Osteoblast (primary cell): Measurements from ENCODE around the gene BHLHE23. TPM values are rescaled to one million over a fixed set of nuclear protein-coding genes. Genes with fewer than 3 reads are reported as not detected.

Source experiments
- DNase-seq: peaks from one replicate; pipeline ENCODE4 v3.0.0; 2011; ENCODE audit warnings: low spot score, mixed read lengths; ENCODE audit not compliant: insufficient read length; ENCODE audit errors: missing footprints
- H2AFZ ChIP-seq: 2 replicates; pipeline ENCODE4 v1.6.0; 2011; ENCODE audit warnings: mild to moderate bottlenecking, low read length
- H3K27ac ChIP-seq: 2 replicates; pipeline ENCODE4 v1.5.1; 2011; ENCODE audit warnings: mild to moderate bottlenecking, low read depth, low read length, moderate library complexity
- H3K27me3 ChIP-seq: 2 replicates; pipeline ENCODE4 v1.6.0; 2012; ENCODE audit warnings: mild to moderate bottlenecking, control low read depth, inconsistent platforms, low read length, moderate library complexity; ENCODE audit not compliant: insufficient read depth
- H3K36me3 ChIP-seq: 2 replicates; pipeline ENCODE4 v1.5.1; 2011; ENCODE audit warnings: mild to moderate bottlenecking, low read length, control low read depth, moderate library complexity; ENCODE audit not compliant: insufficient read depth
- H3K4me1 ChIP-seq: 2 replicates; pipeline ENCODE4 v1.5.1; 2011; ENCODE audit warnings: mild to moderate bottlenecking, low read length, control low read depth, moderate library complexity; ENCODE audit not compliant: insufficient read depth
- H3K4me2 ChIP-seq: 2 replicates; pipeline ENCODE4 v1.6.0; 2011; ENCODE audit warnings: mild to moderate bottlenecking, low read length; ENCODE audit not compliant: insufficient read depth
- H3K4me3 ChIP-seq: fragments of 200-600 bp; sonication (generic); 3 replicates; pipeline ENCODE4 v1.5.1; 2012; ENCODE audit warnings: mild to moderate bottlenecking, low read length, inconsistent platforms; ENCODE audit not compliant: insufficient read depth
- H3K79me2 ChIP-seq: 2 replicates; pipeline ENCODE4 v1.6.0; 2012; ENCODE audit warnings: mild to moderate bottlenecking, low read length, control low read depth, inconsistent platforms; ENCODE audit not compliant: insufficient read depth
- H3K9me3 ChIP-seq: 2 replicates; pipeline ENCODE4 v1.5.1; 2011; ENCODE audit warnings: low read depth, low read length, control low read depth
- H4K20me1 ChIP-seq: 2 replicates; pipeline ENCODE4 v1.6.0; 2012; ENCODE audit warnings: mild to moderate bottlenecking, low read length, control low read depth; ENCODE audit not compliant: insufficient read depth
- total RNA-seq: library from RNA; depleted of rRNA; stranded (reverse); fragments of >200 nt; gene quantifications from 2 replicates; pipeline ENCODE4 v1.2.3, GENCODE V29; 2012
- TF ChIP-seq, protein P1 (sequence below): IDR thresholded peaks from 2 replicates; pipeline ENCODE4 v1.5.1; 2011; ENCODE audit warnings: mild to moderate bottlenecking, low read depth, low read length, moderate library complexity; ENCODE audit errors: extremely low read depth

Gene BHLHE23
- not detected in 2 replicates for total RNA-seq

DNA sequence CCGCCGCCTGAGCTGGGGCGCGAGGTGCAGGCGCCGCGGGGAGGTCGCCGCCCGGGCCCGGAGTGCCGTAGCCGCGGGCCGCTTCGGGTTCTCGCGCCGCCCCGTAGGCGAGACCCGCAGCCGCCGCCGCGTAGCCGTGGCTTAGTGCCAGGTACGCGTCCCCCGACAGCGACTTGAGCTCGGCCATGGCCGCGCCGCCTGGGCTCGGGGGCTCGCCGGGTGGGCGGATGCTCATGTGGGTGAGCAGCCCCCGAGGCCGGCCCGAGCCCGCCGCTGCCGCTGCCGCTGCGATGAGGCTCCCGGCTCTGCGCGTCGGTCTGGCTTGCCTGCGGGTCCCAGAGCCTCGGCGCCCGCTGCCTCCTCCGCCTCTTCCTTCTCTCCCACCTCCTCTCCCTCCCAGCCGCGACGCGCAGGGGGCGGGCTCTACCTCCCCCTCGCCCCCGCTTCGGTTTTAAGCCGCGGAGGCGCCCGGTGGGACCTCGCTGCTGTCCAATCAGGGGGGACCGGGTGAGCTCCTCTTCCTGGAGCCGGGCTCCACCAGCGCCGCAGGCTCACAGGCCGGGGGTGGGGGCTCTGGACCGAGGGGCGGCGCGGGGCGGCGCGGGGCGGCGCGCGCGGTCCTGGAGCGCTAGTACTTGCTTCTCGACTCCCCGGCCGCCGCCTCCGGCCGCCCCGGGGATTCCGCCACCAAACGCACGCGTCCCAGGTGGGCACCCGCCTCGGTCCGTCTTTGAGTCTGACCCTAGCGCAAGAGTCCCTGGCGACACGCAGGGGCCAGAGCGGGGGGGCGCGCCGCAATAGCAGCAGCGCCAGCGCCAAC is at the start of gene BHLHE23:
Gene BHLHE23 (minus strand): TSS at position 425 of the 820 bp plus-strand sequence. CDS start 190 bp downstream, at position 235.
- Histone ChIP-seq H3K4me3 (no peak within 1 kb of the TSS), H3K9me3 (no peaks in the 10 kb centered on the region), H3K79me2 (no peaks in the 10 kb centered on the region), H3K27me3 (peaks cover 91% of the 10 kb centered on the region), H4K20me1 (no peaks in the 10 kb centered on the region), H3K36me3 (no peaks in the 10 kb centered on the region), H2AFZ (no peak within 1 kb of the TSS), H3K27ac (no peak within 1 kb of the TSS), H3K4me2 (no peak within 1 kb of the TSS), H3K4me1 (no peaks in the 10 kb centered on the region)
- DNase-seq = no peak
- TF ChIP-seq, protein P1, sequence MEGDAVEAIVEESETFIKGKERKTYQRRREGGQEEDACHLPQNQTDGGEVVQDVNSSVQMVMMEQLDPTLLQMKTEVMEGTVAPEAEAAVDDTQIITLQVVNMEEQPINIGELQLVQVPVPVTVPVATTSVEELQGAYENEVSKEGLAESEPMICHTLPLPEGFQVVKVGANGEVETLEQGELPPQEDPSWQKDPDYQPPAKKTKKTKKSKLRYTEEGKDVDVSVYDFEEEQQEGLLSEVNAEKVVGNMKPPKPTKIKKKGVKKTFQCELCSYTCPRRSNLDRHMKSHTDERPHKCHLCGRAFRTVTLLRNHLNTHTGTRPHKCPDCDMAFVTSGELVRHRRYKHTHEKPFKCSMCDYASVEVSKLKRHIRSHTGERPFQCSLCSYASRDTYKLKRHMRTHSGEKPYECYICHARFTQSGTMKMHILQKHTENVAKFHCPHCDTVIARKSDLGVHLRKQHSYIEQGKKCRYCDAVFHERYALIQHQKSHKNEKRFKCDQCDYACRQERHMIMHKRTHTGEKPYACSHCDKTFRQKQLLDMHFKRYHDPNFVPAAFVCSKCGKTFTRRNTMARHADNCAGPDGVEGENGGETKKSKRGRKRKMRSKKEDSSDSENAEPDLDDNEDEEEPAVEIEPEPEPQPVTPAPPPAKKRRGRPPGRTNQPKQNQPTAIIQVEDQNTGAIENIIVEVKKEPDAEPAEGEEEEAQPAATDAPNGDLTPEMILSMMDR = no peak

DNA sequence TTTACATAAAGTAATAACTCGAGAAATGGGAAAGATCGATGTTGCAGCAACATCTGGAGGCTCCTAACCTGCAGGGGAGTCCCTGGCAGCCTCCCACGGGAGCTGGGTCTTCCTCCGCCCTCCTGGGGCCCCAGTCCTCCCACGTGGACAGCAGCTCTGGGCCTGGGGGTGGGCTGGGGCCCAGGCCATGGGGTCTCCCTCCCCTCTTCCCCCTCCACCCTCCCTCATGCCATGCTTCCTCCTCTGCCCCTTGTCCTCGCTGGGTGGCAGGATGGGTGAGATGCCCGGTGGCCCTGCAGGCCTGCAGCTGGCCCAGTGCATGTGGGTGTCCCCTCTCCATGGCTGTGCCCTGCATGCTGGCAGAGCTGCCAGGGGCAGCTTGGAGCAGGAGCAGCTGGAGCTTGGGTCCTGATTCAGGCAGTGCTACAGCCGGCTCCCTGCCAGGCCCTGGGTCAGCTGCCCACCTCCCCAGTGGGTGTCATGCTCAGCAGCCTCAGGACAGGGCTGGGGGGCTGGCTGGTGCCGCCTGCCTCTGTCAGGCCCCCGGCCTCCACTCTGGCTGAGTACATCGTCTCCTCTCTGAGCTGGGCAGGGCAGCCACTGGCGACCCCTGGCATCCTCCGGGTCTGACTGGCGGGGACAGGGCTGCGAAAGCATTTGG is 48.9 kb upstream of the BHLHE23 start:
- Histone ChIP-seq H3K27ac (no peak overlapping the region), H3K36me3 (no peaks in the 10 kb centered on the region), H2AFZ (no peak overlapping the region), H3K4me1 (no peaks in the 10 kb centered on the region), H3K9me3 (no peaks in the 10 kb centered on the region), H4K20me1 (no peaks in the 10 kb centered on the region), H3K27me3 (peaks cover 17% of the 10 kb centered on the region), H3K4me2 (no peak overlapping the region), H3K79me2 (no peaks in the 10 kb centered on the region), H3K4me3 (no peak overlapping the region)
- DNase-seq = peak; percentile 60
- TF ChIP-seq, protein P1 = no peak

DNA sequence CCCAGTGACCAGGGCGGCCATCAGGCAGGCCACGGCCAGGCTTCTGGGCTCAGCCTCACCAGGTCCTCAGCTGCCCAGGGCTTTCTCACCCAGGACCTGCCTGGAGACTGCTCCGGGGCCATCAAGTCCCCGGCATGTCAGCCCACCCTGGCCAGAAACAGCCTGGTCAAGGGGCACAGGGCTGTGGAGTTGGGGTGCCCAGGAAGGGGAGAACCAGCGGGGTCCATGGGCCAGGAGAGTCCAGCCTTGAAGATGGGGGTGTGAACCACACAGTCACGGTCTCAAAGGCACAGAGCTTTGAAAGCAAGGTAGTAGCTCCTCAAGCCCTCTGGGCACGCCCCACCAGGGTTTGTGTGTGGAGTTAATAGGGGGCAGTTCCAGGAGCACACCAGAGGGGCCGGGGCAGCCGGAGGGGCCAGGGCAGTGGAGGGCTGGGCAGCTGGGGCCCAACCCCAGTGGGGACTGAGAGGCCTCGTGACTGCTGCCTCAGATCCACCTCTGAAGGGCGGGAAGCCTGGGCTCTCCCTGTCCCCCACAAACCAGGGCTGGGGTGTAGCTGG is 48.0 kb upstream of the BHLHE23 start:
- no peak overlapping the region for H3K27ac ChIP-seq
- TF ChIP-seq, protein P1 = no peak
- H3K36me3 ChIP-seq = no peaks in the 10 kb centered on the region
- H2AFZ ChIP-seq = no peak overlapping the region
- no peaks in the 10 kb centered on the region for H3K4me1 ChIP-seq
- no peaks in the 10 kb centered on the region for H3K9me3 ChIP-seq
- no peak overlapping the region for H3K4me2 ChIP-seq
- DNase-seq = peak; percentile 15
- H4K20me1 ChIP-seq = no peaks in the 10 kb centered on the region
- no peak overlapping the region for H3K4me3 ChIP-seq
- peaks cover 17% of the 10 kb centered on the region for H3K27me3 ChIP-seq
- no peaks in the 10 kb centered on the region for H3K79me2 ChIP-seq

- Histone ChIP-seq H3K27me3 (peaks cover 16% of the 10 kb centered on the region), H3K36me3 (no peaks in the 10 kb centered on the region), H3K9me3 (no peaks in the 10 kb centered on the region), H3K4me1 (no peaks in the 10 kb centered on the region), H2AFZ (no peak overlapping the region), H3K79me2 (no peaks in the 10 kb centered on the region), H3K27ac (no peak overlapping the region), H4K20me1 (no peaks in the 10 kb centered on the region), H3K4me2 (no peak overlapping the region), H3K4me3 (no peak overlapping the region)
- TF ChIP-seq, protein P1 = no peak
- no peak for DNase-seq
These were observed 47.3 kb upstream of the BHLHE23 start for GRCh38 chr20:63054103-63054474.
